HEK293 (cell line): Measurements from ENCODE around the gene AP1AR.
A peak's percentile ranks its signal among the peaks of the same experiment; 100 is the strongest.

Experiments
- CTCF ChIA-PET: fragments of 350-600 bp; formaldehyde crosslinking; extraction: SDS; loops from one replicate; lab custom pipeline; 2021; ENCODE audit warnings: antibody characterized with exemption; lab: Yijun Ruan, JAX
- POLR2A ChIA-PET: fragments of 300-600 bp; formaldehyde crosslinking; extraction: SDS; loops from one replicate; lab custom pipeline; 2020; ENCODE audit warnings: antibody characterized with exemption, inconsistent platforms; lab: Yijun Ruan, JAX
- H3K27ac ChIP-seq: fragments of 200-500 bp; sonication (Bioruptor generic); 2 replicates; pipeline ENCODE4 v1.5.1; 2014; ENCODE audit warnings: low read depth, low read length, control low read depth, inconsistent platforms; ENCODE audit errors: extremely low read depth
- H3K36me3 ChIP-seq, 2 experiments: fragments of 200-500 bp in 1 of 2; sonication (Bioruptor generic) in 1 of 2; 1 replicate in 1 of 2; 2 replicates in 1 of 2; pipeline ENCODE4 v1.5.1; 2014 to 2017; ENCODE audit warnings: inconsistent platforms in 2 of 2, low read length in 2 of 2; ENCODE audit not compliant: control insufficient read depth in 2 of 2, insufficient read depth in 1 of 2
- H3K4me1 ChIP-seq: fragments of 200-500 bp; sonication (Bioruptor generic); 2 replicates; pipeline ENCODE4 v1.5.1; 2014; ENCODE audit warnings: mild to moderate bottlenecking, low read length, inconsistent platforms; ENCODE audit not compliant: control insufficient read depth, insufficient read depth
- H3K4me3 ChIP-seq: 2 replicates; pipeline ENCODE4 v1.5.1; 2011; ENCODE audit warnings: low read depth, mild to moderate bottlenecking, control low read depth, low read length, moderate library complexity
- H3K9me3 ChIP-seq: fragments of 200-500 bp; sonication (Bioruptor generic); 2 replicates; pipeline ENCODE4 v1.5.1; 2014; ENCODE audit warnings: low read depth, low read length, inconsistent platforms; ENCODE audit not compliant: control insufficient read depth, insufficient read depth
- KLF10 ChIP-seq: fragments of 450-650 bp; IDR thresholded peaks from 2 replicates; pipeline ENCODE4 v1.5.1; 2018; ENCODE audit warnings: missing biosample characterization, mild to moderate bottlenecking, missing genetic modification characterization
- KLF7 ChIP-seq: fragments of 450-650 bp; formaldehyde crosslinking; IDR thresholded peaks from 2 replicates; pipeline ENCODE4 v1.5.1; 2016; ENCODE audit warnings: missing biosample characterization, missing genetic modification characterization, borderline replicate concordance
- RBAK ChIP-seq: fragments of 450-650 bp; formaldehyde crosslinking; IDR thresholded peaks from 2 replicates; pipeline ENCODE4 v1.5.1; 2016; ENCODE audit warnings: missing biosample characterization, missing genetic modification characterization
- ZFP41 ChIP-seq: fragments of 450-650 bp; formaldehyde crosslinking; IDR thresholded peaks from 2 replicates; pipeline ENCODE4 v1.5.1; 2016; ENCODE audit warnings: missing biosample characterization, missing genetic modification characterization, borderline replicate concordance
- ZIC2 ChIP-seq: fragments of 450-650 bp; formaldehyde crosslinking; IDR thresholded peaks from 2 replicates; pipeline ENCODE4 v1.5.1; 2016; ENCODE audit warnings: missing biosample characterization, missing genetic modification characterization
- ZNF114 ChIP-seq: fragments of 450-650 bp; formaldehyde crosslinking; IDR thresholded peaks from 2 replicates; pipeline ENCODE4 v1.5.0; 2017; ENCODE audit warnings: missing biosample characterization, missing genetic modification characterization
- ZNF184 ChIP-seq: fragments of 450-650 bp; IDR thresholded peaks from 2 replicates; pipeline ENCODE4 v1.5.1; 2018; ENCODE audit warnings: missing biosample characterization, mild to moderate bottlenecking, missing genetic modification characterization
- ZNF292 ChIP-seq: fragments of 450-650 bp; formaldehyde crosslinking; IDR thresholded peaks from 2 replicates; pipeline ENCODE4 v1.5.1; 2016; ENCODE audit warnings: low read depth, missing biosample characterization, missing genetic modification characterization, borderline replicate concordance
- ZNF302 ChIP-seq: fragments of 450-650 bp; formaldehyde crosslinking; IDR thresholded peaks from 2 replicates; pipeline ENCODE4 v1.5.1; 2016; ENCODE audit warnings: missing biosample characterization, missing genetic modification characterization, low read depth
- ZNF341 ChIP-seq: fragments of 450-650 bp; formaldehyde crosslinking; IDR thresholded peaks from 2 replicates; pipeline ENCODE4; 2016; ENCODE audit warnings: low read depth, missing biosample characterization, missing genetic modification characterization
- ZNF354C ChIP-seq: fragments of 450-650 bp; formaldehyde crosslinking; IDR thresholded peaks from 2 replicates; pipeline ENCODE4 v1.5.1; 2016; ENCODE audit warnings: missing biosample characterization, missing genetic modification characterization, low read depth, borderline replicate concordance
- ZNF394 ChIP-seq: fragments of 450-650 bp; formaldehyde crosslinking; IDR thresholded peaks from 2 replicates; pipeline ENCODE4 v1.5.1; 2016; ENCODE audit warnings: missing biosample characterization, missing genetic modification characterization, mild to moderate bottlenecking, moderate library complexity, borderline replicate concordance
- ZNF521 ChIP-seq: fragments of 450-650 bp; formaldehyde crosslinking; IDR thresholded peaks from 2 replicates; pipeline ENCODE4 v1.5.1; 2017; ENCODE audit warnings: missing biosample characterization, mild to moderate bottlenecking, missing genetic modification characterization
- ZNF549 ChIP-seq: fragments of 450-650 bp; IDR thresholded peaks from 2 replicates; pipeline ENCODE4 v1.5.1; 2018; ENCODE audit warnings: missing biosample characterization, missing genetic modification characterization, mild to moderate bottlenecking, inconsistent platforms, moderate library complexity
- ZNF621 ChIP-seq: fragments of 450-650 bp; formaldehyde crosslinking; IDR thresholded peaks from 2 replicates; pipeline ENCODE4 v1.5.1; 2017; ENCODE audit warnings: missing biosample characterization, missing genetic modification characterization
- ZNF660 ChIP-seq: fragments of 450-650 bp; IDR thresholded peaks from 2 replicates; pipeline ENCODE4 v1.5.1; 2018; ENCODE audit warnings: missing biosample characterization, mild to moderate bottlenecking, missing genetic modification characterization
- ZNF692 ChIP-seq: fragments of 450-650 bp; formaldehyde crosslinking; IDR thresholded peaks from 2 replicates; pipeline ENCODE4 v1.5.1; 2016; ENCODE audit warnings: missing biosample characterization, missing genetic modification characterization
- ZNF701 ChIP-seq: fragments of 450-650 bp; formaldehyde crosslinking; IDR thresholded peaks from 2 replicates; pipeline ENCODE4 v1.5.1; 2016; ENCODE audit warnings: missing biosample characterization, missing genetic modification characterization
- ZNF785 ChIP-seq: fragments of 450-650 bp; formaldehyde crosslinking; IDR thresholded peaks from 2 replicates; pipeline ENCODE4 v1.5.1; 2016; ENCODE audit warnings: missing biosample characterization, missing genetic modification characterization
- ZSCAN30 ChIP-seq: fragments of 450-650 bp; IDR thresholded peaks from 2 replicates; pipeline ENCODE4 v1.5.1; 2018; ENCODE audit warnings: missing biosample characterization, mild to moderate bottlenecking, missing genetic modification characterization, moderate library complexity
- TF ChIP-seq, protein P1 (sequence below): fragments of 450-650 bp; formaldehyde crosslinking; IDR thresholded peaks from 2 replicates; pipeline ENCODE4 v1.5.1; 2016; ENCODE audit warnings: missing biosample characterization, missing genetic modification characterization
- TF ChIP-seq, protein P2 (sequence below): fragments of 450-650 bp; formaldehyde crosslinking; conservative IDR thresholded peaks from 2 replicates; pipeline ENCODE4 v1.5.1; 2016; ENCODE audit warnings: low read depth, missing biosample characterization, missing genetic modification characterization

The AP1AR gene

DNA sequence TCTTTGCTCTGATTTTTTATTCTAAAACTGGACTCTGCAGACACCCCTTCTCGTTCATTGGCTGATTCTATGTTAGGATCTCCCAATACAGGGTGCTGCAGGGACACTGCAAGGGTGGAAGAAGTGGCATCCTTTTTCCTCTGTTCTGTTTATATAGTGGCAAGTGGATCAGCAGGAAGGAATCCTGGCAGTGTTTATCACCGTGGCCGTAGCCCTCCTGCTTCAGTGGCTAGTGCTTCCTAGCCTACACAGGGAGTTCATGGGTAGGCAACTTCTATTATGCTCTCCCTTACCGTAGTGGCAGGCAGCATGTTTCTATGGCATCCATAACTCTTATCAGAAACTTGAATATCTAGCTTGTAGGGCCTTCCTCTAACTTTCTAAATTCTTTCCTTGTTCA is 6.4 kb upstream of the AP1AR start:
- CTCF ChIA-PET = interaction anchor here (1.0 kb wide), 1 partner anchor 103 kb away, joined by 3 read pairs; no protein-coding TSS in a partner anchor
- H3K36me3 ChIP-seq = no peaks in the 10 kb centered on the region
- no peak overlapping the region for H3K4me3 ChIP-seq
- H3K4me1 ChIP-seq = no peaks in the 10 kb centered on the region
- TF ChIP-seq, protein P1, sequence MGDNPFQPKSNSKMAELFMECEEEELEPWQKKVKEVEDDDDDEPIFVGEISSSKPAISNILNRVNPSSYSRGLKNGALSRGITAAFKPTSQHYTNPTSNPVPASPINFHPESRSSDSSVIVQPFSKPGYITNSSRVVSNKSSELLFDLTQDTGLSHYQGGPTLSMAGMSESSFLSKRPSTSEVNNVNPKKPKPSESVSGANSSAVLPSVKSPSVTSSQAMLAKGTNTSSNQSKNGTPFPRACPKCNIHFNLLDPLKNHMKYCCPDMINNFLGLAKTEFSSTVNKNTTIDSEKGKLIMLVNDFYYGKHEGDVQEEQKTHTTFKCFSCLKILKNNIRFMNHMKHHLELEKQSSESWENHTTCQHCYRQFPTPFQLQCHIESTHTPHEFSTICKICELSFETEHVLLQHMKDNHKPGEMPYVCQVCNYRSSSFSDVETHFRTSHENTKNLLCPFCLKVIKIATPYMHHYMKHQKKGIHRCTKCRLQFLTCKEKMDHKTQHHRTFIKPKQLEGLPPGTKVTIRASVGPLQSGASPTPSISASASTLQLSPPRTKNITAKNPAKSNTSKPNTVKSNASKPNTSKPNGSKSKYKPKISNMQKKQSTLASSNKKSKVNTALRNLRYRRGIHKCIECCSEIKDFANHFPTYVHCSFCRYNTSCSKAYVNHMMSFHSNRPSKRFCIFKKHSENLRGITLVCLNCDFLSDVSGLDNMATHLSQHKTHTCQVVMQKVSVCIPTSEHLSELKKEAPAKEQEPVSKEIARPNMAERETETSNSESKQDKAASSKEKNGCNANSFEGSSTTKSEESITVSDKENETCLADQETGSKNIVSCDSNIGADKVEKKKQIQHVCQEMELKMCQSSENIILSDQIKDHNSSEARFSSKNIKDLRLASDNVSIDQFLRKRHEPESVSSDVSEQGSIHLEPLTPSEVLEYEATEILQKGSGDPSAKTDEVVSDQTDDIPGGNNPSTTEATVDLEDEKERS (tag by site-specific recombination) = no peak
- TF ChIP-seq ZSCAN30 (tag by site-specific recombination) (no peak), ZFP41 (tag by site-specific recombination) (no peak), ZNF184 (tag by site-specific recombination) (no peak), ZNF549 (tag by site-specific recombination) (no peak), ZNF785 (tag by site-specific recombination) (no peak), ZNF692 (tag by site-specific recombination) (no peak), ZNF660 (tag by site-specific recombination) (no peak), ZNF621 (tag by site-specific recombination) (no peak), ZNF701 (tag by site-specific recombination) (no peak)
- H3K27ac ChIP-seq = no peak overlapping the region
- POLR2A ChIA-PET = no interaction called here
- H3K9me3 ChIP-seq = no peaks in the 10 kb centered on the region

DNA sequence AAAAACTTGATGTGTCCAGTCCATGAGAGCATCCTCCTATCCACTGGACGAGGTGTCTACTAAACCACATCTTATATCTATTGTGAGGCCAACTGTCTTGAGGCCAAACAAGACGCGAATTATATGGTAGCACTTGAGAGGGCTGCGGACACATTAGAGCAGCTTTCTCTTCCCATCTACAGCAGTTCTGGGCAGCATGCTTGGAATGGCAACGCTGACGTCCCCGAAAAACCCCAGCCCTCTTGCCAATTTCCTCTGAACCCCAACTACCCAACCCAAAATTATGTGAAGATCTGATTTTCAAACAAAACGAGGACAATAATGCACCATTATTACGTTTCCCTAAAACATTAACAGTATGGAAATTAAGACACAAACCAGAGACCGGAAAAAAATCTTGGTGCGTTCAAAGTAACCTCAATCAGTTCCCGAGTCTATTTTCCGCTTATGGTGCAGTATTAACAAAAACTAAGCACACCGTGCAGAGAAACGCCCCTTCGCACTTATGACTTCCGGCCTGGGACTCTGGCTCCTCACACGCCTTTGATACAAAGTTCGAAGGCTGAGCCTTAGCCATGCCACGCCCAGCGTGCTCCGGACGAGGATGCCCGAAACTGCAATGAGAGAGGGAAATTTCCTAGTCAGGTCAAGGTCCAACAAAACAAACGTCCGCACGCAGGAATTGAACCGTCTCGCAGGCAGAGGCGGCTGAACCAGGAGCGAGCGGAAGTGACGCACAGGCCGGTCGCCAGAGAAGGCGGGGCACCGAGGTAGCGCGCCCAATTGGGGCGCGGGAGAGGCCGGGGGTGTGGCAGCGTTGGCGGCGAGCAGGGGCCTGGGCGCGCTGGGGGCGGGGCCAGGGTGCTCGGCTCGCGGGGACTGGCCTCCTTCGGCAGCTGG is 458 bp upstream of the AP1AR start:
- ChIA-PET POLR2A (interaction anchor here (1.0 to 1.5 kb wide), 2 partner anchors 18 to 66 kb away, joined by 4 to 6 read pairs; partner anchors contain the start of gene ALPK1), CTCF (interaction anchor here (8.1 kb wide), 1 partner anchor 131 kb away, joined by 67 read pairs; no protein-coding TSS in a partner anchor)
- H3K4me3 ChIP-seq = peak overlapping the region; percentile 65
- no peaks in the 10 kb centered on the region for H3K9me3 ChIP-seq
- H3K4me1 ChIP-seq = no peaks in the 10 kb centered on the region
- H3K36me3 ChIP-seq = no peaks in the 10 kb centered on the region
- peak overlapping the region; percentile 72 for H3K27ac ChIP-seq
- TF ChIP-seq ZIC2 (tag by site-specific recombination) = no peak
- no peak for TF ChIP-seq ZNF521 (tag by site-specific recombination)
- no peak for TF ChIP-seq ZNF292 (tag by site-specific recombination)
- no peak for TF ChIP-seq KLF7 (tag by site-specific recombination)
- TF ChIP-seq ZNF394 (tag by site-specific recombination) = 0 out of 2 replicates have a peak, but pooled peaks have one; percentile 14
- peak; percentile 98 for TF ChIP-seq KLF10 (tag by site-specific recombination)
- no peak for TF ChIP-seq ZNF114 (tag by site-specific recombination)
- no peak for TF ChIP-seq ZNF302 (tag by site-specific recombination)
- TF ChIP-seq RBAK (tag by site-specific recombination) = no peak
- TF ChIP-seq ZNF354C (tag by site-specific recombination) = no peak
- no peak for TF ChIP-seq ZNF341 (tag by site-specific recombination)
- TF ChIP-seq, protein P2, sequence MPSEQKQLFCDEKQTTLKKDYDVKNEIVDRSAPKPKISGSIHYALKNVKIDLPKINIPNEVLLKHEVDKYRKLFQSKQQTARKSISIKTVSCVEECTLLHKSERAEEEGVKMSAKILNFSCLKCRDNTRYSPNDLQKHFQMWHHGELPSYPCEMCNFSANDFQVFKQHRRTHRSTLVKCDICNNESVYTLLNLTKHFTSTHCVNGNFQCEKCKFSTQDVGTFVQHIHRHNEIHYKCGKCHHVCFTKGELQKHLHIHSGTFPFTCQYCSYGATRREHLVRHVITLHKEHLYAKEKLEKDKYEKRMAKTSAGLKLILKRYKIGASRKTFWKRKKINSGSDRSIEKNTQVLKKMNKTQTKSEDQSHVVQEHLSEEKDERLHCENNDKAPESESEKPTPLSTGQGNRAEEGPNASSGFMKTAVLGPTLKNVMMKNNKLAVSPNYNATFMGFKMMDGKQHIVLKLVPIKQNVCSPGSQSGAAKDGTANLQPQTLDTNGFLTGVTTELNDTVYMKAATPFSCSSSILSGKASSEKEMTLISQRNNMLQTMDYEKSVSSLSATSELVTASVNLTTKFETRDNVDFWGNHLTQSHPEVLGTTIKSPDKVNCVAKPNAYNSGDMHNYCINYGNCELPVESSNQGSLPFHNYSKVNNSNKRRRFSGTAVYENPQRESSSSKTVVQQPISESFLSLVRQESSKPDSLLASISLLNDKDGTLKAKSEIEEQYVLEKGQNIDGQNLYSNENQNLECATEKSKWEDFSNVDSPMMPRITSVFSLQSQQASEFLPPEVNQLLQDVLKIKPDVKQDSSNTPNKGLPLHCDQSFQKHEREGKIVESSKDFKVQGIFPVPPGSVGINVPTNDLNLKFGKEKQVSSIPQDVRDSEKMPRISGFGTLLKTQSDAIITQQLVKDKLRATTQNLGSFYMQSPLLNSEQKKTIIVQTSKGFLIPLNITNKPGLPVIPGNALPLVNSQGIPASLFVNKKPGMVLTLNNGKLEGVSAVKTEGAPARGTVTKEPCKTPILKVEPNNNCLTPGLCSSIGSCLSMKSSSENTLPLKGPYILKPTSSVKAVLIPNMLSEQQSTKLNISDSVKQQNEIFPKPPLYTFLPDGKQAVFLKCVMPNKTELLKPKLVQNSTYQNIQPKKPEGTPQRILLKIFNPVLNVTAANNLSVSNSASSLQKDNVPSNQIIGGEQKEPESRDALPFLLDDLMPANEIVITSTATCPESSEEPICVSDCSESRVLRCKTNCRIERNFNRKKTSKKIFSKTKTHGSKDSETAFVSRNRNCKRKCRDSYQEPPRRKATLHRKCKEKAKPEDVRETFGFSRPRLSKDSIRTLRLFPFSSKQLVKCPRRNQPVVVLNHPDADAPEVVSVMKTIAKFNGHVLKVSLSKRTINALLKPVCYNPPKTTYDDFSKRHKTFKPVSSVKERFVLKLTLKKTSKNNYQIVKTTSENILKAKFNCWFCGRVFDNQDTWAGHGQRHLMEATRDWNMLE (tag by site-specific recombination) = peak; percentile 64; the same call in 1 of the 2 replicates
